Chondrocyte (in vitro differentiated cells): ENCODE measurements around the gene FLRT1. TPM values are rescaled to one million over a fixed set of nuclear protein-coding genes. Genes with fewer than 3 reads are reported as not detected.

Source experiments
- DNase-seq: peaks from one replicate; pipeline ENCODE4 v3.0.0; 2021; ENCODE audit warnings: mixed read lengths, low spot score
- H3K27ac Mint-ChIP-seq: one replicate; pipeline ENCODE4 v1.8.0; 2021; ENCODE audit warnings: mild to moderate bottlenecking, moderate library complexity, mixed read lengths; ENCODE audit not compliant: unreplicated experiment
- H3K27me3 Mint-ChIP-seq: 2 replicates; pipeline ENCODE4 v1.8.0; 2021; ENCODE audit warnings: low read depth, mixed read lengths
- H3K36me3 Mint-ChIP-seq: 2 replicates; pipeline ENCODE4 v1.8.0; 2021; ENCODE audit warnings: low read depth, mixed read lengths
- H3K4me1 Mint-ChIP-seq: 2 replicates; pipeline ENCODE4 v1.8.0; 2021; ENCODE audit warnings: low read depth, mild to moderate bottlenecking, mixed read lengths
- H3K4me3 Mint-ChIP-seq: one replicate; pipeline ENCODE4 v1.8.0; 2021; ENCODE audit warnings: mild to moderate bottlenecking, moderate library complexity, mixed read lengths; ENCODE audit not compliant: unreplicated experiment
- H3K9me3 Mint-ChIP-seq: 2 replicates; pipeline ENCODE4 v1.8.0; 2021; ENCODE audit warnings: low read depth, mixed read lengths
- total RNA-seq: library from RNA; stranded (reverse); gene quantifications from 3 replicates; pipeline ENCODE4 v1.2.1, GENCODE V29; 2021
- TF ChIP-seq, protein P1 (sequence below): fragments of 200-600 bp; sonication (generic); IDR thresholded peaks from 2 replicates; pipeline ENCODE4 v1.5.0; 2021; ENCODE audit warnings: antibody characterized with exemption, mild to moderate bottlenecking, moderate library complexity

FLRT1 gene
- total RNA-seq, 1 donor from 2014 or later = 0.22 TPM

DNA sequence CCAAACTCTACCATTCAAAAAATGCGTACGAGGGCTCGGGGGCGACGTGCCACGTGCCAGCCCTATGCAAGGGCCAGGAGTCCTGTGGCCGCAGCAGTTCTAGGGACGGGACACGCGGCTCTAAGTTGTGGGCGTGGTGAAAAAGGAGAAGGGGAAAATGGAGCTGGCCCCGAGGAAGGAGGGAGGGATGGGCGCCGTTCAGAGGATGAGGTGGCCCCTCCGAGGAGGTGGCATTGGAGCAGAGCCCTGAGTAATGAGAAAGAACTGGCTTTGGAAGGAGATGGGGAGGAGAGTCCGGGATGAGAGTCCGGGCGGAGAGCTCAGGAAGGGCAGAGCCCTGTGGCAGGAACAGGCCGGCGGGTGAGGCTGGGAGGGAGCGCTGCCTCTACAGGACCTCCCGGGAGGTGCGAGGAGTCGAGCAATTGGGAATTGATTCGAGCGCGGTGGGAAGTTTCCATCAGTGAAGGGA is 28.5 kb upstream of the FLRT1 start:
- H3K27ac Mint-ChIP-seq = no peak overlapping the region
- H3K9me3 Mint-ChIP-seq = no peaks in the 10 kb centered on the region
- no peaks in the 10 kb centered on the region for H3K36me3 Mint-ChIP-seq
- DNase-seq = no peak
- TF ChIP-seq, protein P1, sequence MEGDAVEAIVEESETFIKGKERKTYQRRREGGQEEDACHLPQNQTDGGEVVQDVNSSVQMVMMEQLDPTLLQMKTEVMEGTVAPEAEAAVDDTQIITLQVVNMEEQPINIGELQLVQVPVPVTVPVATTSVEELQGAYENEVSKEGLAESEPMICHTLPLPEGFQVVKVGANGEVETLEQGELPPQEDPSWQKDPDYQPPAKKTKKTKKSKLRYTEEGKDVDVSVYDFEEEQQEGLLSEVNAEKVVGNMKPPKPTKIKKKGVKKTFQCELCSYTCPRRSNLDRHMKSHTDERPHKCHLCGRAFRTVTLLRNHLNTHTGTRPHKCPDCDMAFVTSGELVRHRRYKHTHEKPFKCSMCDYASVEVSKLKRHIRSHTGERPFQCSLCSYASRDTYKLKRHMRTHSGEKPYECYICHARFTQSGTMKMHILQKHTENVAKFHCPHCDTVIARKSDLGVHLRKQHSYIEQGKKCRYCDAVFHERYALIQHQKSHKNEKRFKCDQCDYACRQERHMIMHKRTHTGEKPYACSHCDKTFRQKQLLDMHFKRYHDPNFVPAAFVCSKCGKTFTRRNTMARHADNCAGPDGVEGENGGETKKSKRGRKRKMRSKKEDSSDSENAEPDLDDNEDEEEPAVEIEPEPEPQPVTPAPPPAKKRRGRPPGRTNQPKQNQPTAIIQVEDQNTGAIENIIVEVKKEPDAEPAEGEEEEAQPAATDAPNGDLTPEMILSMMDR = no peak
- peak overlapping the region; percentile 64 for H3K4me3 Mint-ChIP-seq
- H3K4me1 Mint-ChIP-seq = peaks cover 15% of the 10 kb centered on the region
- no peaks in the 10 kb centered on the region for H3K27me3 Mint-ChIP-seq

DNA sequence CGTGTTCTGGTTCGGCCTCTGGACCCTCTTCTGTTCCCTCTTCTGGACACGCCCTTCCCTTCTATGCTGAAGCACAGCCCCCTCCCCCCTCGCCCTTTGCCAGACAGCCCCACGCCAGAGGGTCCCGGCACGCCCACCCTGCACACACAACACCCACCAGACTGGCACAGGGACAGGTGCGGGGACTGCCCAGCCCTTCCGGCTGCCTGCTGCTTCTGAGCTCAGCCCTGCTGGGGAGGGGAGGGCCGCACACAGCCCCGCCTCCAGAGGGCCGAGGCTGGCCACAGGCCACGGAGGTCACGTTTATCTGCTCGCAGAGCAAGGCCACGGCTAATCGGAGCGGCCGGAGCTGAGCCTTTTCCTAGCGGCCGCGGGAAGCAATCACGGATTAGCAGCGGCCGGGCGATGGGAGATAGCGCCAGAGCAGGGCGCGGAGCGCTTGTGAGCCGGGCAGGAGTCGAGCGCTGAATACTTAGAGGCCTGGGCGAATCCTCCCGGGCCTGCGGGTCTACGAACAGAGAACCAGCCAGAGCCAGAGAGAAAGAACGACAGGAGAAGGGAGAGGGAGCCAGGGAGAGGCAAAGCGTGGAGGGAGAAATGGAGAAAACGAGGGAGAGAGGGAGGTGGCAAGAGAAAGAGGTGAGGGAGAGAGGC is 28.0 kb upstream of the FLRT1 start:
- H3K27me3 Mint-ChIP-seq = no peaks in the 10 kb centered on the region
- no peaks in the 10 kb centered on the region for H3K9me3 Mint-ChIP-seq
- H3K27ac Mint-ChIP-seq = no peak overlapping the region
- H3K4me1 Mint-ChIP-seq = peaks cover 15% of the 10 kb centered on the region
- TF ChIP-seq, protein P1 = peak; percentile 48
- peak; percentile 82 for DNase-seq
- peak overlapping the region; percentile 64 for H3K4me3 Mint-ChIP-seq
- H3K36me3 Mint-ChIP-seq = no peaks in the 10 kb centered on the region

DNA sequence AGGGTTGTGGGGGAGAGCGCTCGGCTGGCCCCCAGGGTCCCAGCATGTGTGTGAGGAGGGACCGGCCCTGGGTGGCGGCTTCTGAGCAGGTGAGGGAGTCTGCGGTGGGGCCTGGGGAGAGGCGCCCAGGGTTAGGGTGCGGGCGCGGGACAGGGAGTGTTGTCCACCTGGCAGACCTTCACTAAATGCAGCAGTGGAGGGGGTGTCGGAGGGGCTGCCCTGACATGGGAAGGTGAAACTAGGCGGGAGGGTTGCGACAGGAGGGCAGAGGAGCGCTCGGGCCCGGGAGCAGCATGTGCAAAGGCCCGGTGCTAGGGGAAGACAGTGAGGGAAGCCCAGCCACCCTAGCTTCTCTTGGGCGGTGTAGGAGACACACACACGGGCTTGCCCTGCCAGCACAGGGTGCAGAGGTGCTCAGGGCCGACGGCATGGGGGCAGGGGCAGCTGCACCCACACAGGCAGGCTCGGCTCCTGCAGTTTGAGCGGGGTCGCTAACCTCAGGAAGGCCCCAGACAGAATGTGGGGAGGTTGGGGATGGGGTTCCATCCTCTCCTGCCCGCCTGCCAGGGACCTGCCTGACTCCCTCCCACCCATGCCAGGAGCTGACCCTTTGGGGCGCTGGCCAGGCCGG is 27.3 kb upstream of the FLRT1 start:
- H3K4me3 Mint-ChIP-seq = no peak overlapping the region
- no peak overlapping the region for H3K27ac Mint-ChIP-seq
- H3K9me3 Mint-ChIP-seq = no peaks in the 10 kb centered on the region
- H3K36me3 Mint-ChIP-seq = no peaks in the 10 kb centered on the region
- DNase-seq = peak; percentile 88
- TF ChIP-seq, protein P1 = no peak
- peaks cover 15% of the 10 kb centered on the region for H3K4me1 Mint-ChIP-seq
- H3K27me3 Mint-ChIP-seq = no peaks in the 10 kb centered on the region

DNA sequence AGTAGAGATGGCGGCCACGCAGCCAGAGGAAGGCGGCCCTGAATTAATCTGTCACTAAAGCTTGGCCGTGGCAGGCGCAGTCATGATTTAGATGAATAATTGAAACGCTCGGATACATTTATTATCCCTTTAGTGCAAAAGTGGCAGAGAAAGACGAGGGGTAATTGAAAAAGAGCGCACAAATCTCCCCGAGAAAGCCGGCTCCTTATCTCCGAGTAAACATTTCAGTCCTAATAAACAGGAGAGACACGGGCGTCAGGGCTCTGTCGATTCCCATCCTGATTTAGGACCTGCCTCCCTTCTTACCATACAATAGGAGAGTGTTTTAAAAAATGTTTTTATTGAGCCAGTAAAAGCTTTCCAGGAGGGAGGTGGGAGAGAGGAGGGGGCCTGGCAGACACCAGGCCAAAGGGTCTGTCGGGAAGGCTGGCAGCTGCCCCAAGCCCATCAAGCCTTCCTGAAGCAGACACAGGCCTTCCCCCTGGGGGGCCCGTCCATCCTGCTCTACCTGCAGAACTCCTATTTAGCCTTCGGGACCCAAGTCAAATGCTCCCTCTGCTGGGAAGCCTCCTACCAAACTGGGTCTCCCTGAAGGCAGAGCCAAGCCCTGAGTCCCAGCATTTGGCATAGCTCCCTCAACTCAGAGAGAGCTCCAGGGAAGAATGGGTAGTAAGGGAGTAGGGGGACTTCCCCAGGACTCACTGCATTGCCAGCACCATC is 26.7 kb upstream of the FLRT1 start:
- DNase-seq = no peak
- Mint-ChIP-seq H3K27me3 (no peaks in the 10 kb centered on the region), H3K36me3 (no peaks in the 10 kb centered on the region), H3K27ac (no peak overlapping the region), H3K9me3 (no peaks in the 10 kb centered on the region), H3K4me1 (peaks cover 15% of the 10 kb centered on the region), H3K4me3 (no peak overlapping the region)
- TF ChIP-seq, protein P1 = no peak

DNA sequence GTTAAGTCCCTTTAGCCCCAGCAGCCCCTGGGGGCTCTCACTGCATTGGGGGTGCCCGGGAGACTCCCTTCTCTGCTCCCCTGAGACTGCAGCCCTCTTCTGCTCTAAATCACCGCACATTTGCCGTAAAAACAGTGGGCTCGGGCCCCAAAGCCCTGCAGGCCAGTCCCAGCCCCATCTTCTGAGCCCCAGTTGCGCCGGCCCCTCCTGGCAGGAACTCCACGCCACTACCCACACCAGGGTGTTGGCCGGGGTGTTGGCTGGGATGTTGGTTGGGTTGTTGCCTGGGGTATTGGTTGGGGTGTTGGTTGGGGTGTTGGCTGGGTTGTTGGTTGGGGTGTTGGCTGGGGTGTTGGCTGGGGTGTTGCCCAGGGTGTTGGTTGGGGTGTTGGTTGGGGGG is 26.0 kb upstream of the FLRT1 start:
- Mint-ChIP-seq H3K27me3 (no peaks in the 10 kb centered on the region), H3K9me3 (no peaks in the 10 kb centered on the region), H3K4me3 (no peak overlapping the region), H3K4me1 (peaks cover 15% of the 10 kb centered on the region), H3K36me3 (no peaks in the 10 kb centered on the region), H3K27ac (no peak overlapping the region)
- TF ChIP-seq, protein P1 = no peak
- no peak for DNase-seq
